GM19397 (cell line): ENCODE data around the gene CAP2.
"Not testable (repeated sequence)": the region's sequence is repeated elsewhere in the genome, so short reads cannot be mapped to it uniquely, and the experiment has no call there.

ENCODE experiments used
- ATAC-seq: cut with Tn5 transposase; IDR thresholded peaks from one replicate; pipeline ENCODE4 v1.9.1; 2021; ENCODE audit warnings: mild to moderate bottlenecking, moderate library complexity; ENCODE audit not compliant: unreplicated experiment

The CAP2 gene

GRCh38 chr6:17439243-17439993 lies 46.0 kb downstream of the CAP2 start:
- ATAC-seq: no peak

GRCh38 chr6:17440811-17441210 lies 47.4 kb downstream of the CAP2 start:
- ATAC-seq: not testable (repeated sequence)

GRCh38 chr6:17442196-17442595 lies 48.8 kb downstream of the CAP2 start:
- ATAC-seq: no peak

- no peak for ATAC-seq
These were observed 53.3 kb downstream of the CAP2 start for GRCh38 chr6:17446713-17447112.

- ATAC-seq: no peak
These were observed 54.8 kb downstream of the CAP2 start for GRCh38 chr6:17448165-17448564.

GRCh38 chr6:17450397-17450796 lies 57.0 kb downstream of the CAP2 start:
- ATAC-seq: no peak

- ATAC-seq: no peak
These were observed 57.4 kb downstream of the CAP2 start for GRCh38 chr6:17450832-17451231.

- ATAC-seq: no peak
These were observed 58.7 kb downstream of the CAP2 start for GRCh38 chr6:17452096-17452495.

GRCh38 chr6:17454316-17455005 lies 61.1 kb downstream of the CAP2 start:
- ATAC-seq: no peak

- no peak for ATAC-seq
These were observed 62.5 kb downstream of the CAP2 start for GRCh38 chr6:17455919-17456318.

- no peak for ATAC-seq
These were observed 63.3 kb downstream of the CAP2 start for GRCh38 chr6:17456711-17457110.

- no peak for ATAC-seq
These were observed 64.0 kb downstream of the CAP2 start for GRCh38 chr6:17457405-17457804.

GRCh38 chr6:17457956-17458355 lies 64.6 kb downstream of the CAP2 start:
- no peak for ATAC-seq

- ATAC-seq: no peak
These were observed 65.6 kb downstream of the CAP2 start for GRCh38 chr6:17458966-17459365.

- no peak for ATAC-seq
These were observed 67.5 kb downstream of the CAP2 start for GRCh38 chr6:17460862-17461261.

GRCh38 chr6:17466147-17466546 lies 72.8 kb downstream of the CAP2 start:
- ATAC-seq: no peak

GRCh38 chr6:17466707-17467106 lies 73.3 kb downstream of the CAP2 start:
- ATAC-seq: no peak

GRCh38 chr6:17469006-17469832 lies 75.8 kb downstream of the CAP2 start:
- ATAC-seq: no peak

GRCh38 chr6:17470202-17470937 lies 77.0 kb downstream of the CAP2 start:
- no peak for ATAC-seq

GRCh38 chr6:17470938-17471327 lies 77.5 kb downstream of the CAP2 start:
- ATAC-seq: no peak

GRCh38 chr6:17472653-17473183 lies 79.3 kb downstream of the CAP2 start:
- ATAC-seq: no peak
